GM12878 (cell line): ENCODE results near the gene FAM187B. TPM values are rescaled to one million over a fixed set of nuclear protein-coding genes. Genes with fewer than 3 reads are reported as not detected.

Experiments used
- ASH2L ChIP-seq: fragments of 300-600, 200-600 bp; sonication (generic); IDR thresholded peaks from 2 replicates; pipeline ENCODE4 v1.6.1; 2017; ENCODE audit warnings: low read depth, mild to moderate bottlenecking, borderline replicate concordance
- BRCA1 ChIP-seq: IDR thresholded peaks from 2 replicates; pipeline ENCODE4 v1.6.1; 2011; ENCODE audit warnings: low read depth, low read length, improper control_type of control experiment
- CBFB ChIP-seq: IDR thresholded peaks from 2 replicates; pipeline ENCODE4 v1.6.1; 2016; ENCODE audit warnings: antibody characterized with exemption, low read depth
- CEBPZ ChIP-seq: fragments of 150-350 bp; IDR thresholded peaks from 2 replicates; pipeline ENCODE4 v1.6.1; 2016; ENCODE audit warnings: low read depth, low read length
- EZH2 ChIP-seq: IDR thresholded peaks from 2 replicates; pipeline ENCODE4 v1.6.1; 2012; ENCODE audit warnings: low read depth, mild to moderate bottlenecking, control low read depth, inconsistent platforms, low read length, borderline replicate concordance; ENCODE audit not compliant: control insufficient read depth
- IKZF2 ChIP-seq, 2 experiments: fragments of 450-650 bp; IDR thresholded peaks; 2 replicates each; pipeline ENCODE4 v1.6.1; 2017; ENCODE audit warnings: mild to moderate bottlenecking in 2 of 2, moderate library complexity in 2 of 2
- IRF4 ChIP-seq: IDR thresholded peaks from 2 replicates; pipeline ENCODE4 v1.6.1; 2011; ENCODE audit warnings: low read depth, low read length
- MEF2A ChIP-seq: IDR thresholded peaks from 2 replicates; pipeline ENCODE4 v1.6.1; 2011; ENCODE audit warnings: low read depth, mild to moderate bottlenecking, low read length, moderate library complexity; ENCODE audit not compliant: insufficient read depth
- MLLT1 ChIP-seq: fragments of 450-650 bp; IDR thresholded peaks from 2 replicates; pipeline ENCODE4 v1.6.1; 2016; ENCODE audit warnings: mild to moderate bottlenecking
- MYC ChIP-seq: IDR thresholded peaks from 2 replicates; pipeline ENCODE4 v1.6.1; 2011; ENCODE audit warnings: mild to moderate bottlenecking, low read length, moderate library complexity, inconsistent platforms; ENCODE audit not compliant: insufficient read depth, insufficient replicate concordance, insufficient read length, severe bottlenecking
- SIX5 ChIP-seq: IDR thresholded peaks from 2 replicates; pipeline ENCODE4 v1.6.1; 2011; ENCODE audit warnings: mild to moderate bottlenecking, low read depth, low read length, moderate library complexity; ENCODE audit not compliant: severe bottlenecking
- SP1 ChIP-seq: IDR thresholded peaks from one replicate; pipeline ENCODE4 v1.6.1; 2011; ENCODE audit warnings: low read depth, low read length
- SPI1 ChIP-seq: IDR thresholded peaks from 2 replicates; pipeline ENCODE4 v1.6.1; 2011; ENCODE audit warnings: low read depth, mild to moderate bottlenecking, low read length, moderate library complexity, borderline replicate concordance; ENCODE audit not compliant: insufficient read depth
- ZBTB40 ChIP-seq: fragments of 450-650 bp; IDR thresholded peaks from 2 replicates; pipeline ENCODE4 v1.6.1; 2016; ENCODE audit warnings: mild to moderate bottlenecking, moderate library complexity, borderline replicate concordance
- polyA plus RNA-seq, 11 experiments: library from polyadenylated mRNA; depleted of rRNA in 4 of 11; unstranded in 6 of 11; stranded (reverse) in 5 of 11; fragments of >200 nt; fragmentation: Nextera tagmentation in 4 of 11; fragmentation: Illumina TruSeq in 1 of 11; extraction: Ambion mirVana in 4 of 11; extraction: Trizol in 1 of 11; gene quantifications; 1 replicate in 1 of 11; 2 replicates in 10 of 11; pipeline versions ENCODE4 v1.2.1 to v1.2.3, GENCODE V29; 2011 to 2016; ENCODE audit warnings: inconsistent platforms in 2 of 11, missing spikeins in 2 of 11, low read depth in 1 of 11
- total RNA-seq, 4 experiments: library from RNA; depleted of rRNA in 3 of 4; stranded (reverse); fragments of >200 nt in 3 of 4; fragmentation: Illumina TruSeq in 1 of 4; extraction: Trizol in 1 of 4; gene quantifications; 2 replicates each; pipeline versions ENCODE4 v1.2.1 to v1.2.3, GENCODE V29; 2013 to 2021
- TF ChIP-seq, protein P1 (sequence below): fragments of 150-350 bp; IDR thresholded peaks from 2 replicates; pipeline ENCODE4 v1.6.1; 2014; ENCODE audit warnings: mild to moderate bottlenecking, low read depth, low read length

Gene FAM187B
- total and polyA plus RNA-seq, 10 of the 15 experiments (the other 5 are each of a cell fraction or from before 2014, with no cell fraction given), result 0.05 TPM; not detected in 9

- TF ChIP-seq ZBTB40, result no peak
- TF ChIP-seq ASH2L, result no peak
- TF ChIP-seq, protein P1, sequence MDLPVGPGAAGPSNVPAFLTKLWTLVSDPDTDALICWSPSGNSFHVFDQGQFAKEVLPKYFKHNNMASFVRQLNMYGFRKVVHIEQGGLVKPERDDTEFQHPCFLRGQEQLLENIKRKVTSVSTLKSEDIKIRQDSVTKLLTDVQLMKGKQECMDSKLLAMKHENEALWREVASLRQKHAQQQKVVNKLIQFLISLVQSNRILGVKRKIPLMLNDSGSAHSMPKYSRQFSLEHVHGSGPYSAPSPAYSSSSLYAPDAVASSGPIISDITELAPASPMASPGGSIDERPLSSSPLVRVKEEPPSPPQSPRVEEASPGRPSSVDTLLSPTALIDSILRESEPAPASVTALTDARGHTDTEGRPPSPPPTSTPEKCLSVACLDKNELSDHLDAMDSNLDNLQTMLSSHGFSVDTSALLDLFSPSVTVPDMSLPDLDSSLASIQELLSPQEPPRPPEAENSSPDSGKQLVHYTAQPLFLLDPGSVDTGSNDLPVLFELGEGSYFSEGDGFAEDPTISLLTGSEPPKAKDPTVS, result no peak
- no peak for TF ChIP-seq MYC
- peak; percentile 95 for TF ChIP-seq MLLT1
- TF ChIP-seq CBFB, result peak; percentile 35; the same call in 1 of the 2 replicates
- TF ChIP-seq EZH2, result no peak
- no peak for TF ChIP-seq SIX5
- peak; percentile 71 for TF ChIP-seq SP1
- peak; percentile 100 for TF ChIP-seq IRF4
- TF ChIP-seq IKZF2 (IDR thresholded peaks at IDR 0.05), result peak; percentile 100
- no peak for TF ChIP-seq CEBPZ
- TF ChIP-seq MEF2A, result peak; percentile 77; the same call in 1 of the 2 replicates
- TF ChIP-seq BRCA1, result no peak
- TF ChIP-seq SPI1, result peak; percentile 100
Measured at GRCh38 chr19:35204799-35205732, 23.5 kb downstream of the FAM187B start (continued).
